Activated CD4-positive, alpha-beta T cell treated with anti-CD3 and anti-CD28 coated beads, Interleukin-2, Interleukin-4, amounts not matched to agents 100 ng/mL and 50 ng/mL, durations not matched to agents 16 hours and 8 hours (primary cell): ENCODE measurements around the gene GRHL1.

Experiments used
- DNase-seq: peaks from one replicate; pipeline ENCODE4 v3.0.0-alpha.2; 2020; ENCODE audit warnings: low spot score

GRHL1 gene

GRCh38 chr2:10042301-10043161, 91.0 kb downstream of the GRHL1 start:
- DNase-seq = no peak

DNA sequence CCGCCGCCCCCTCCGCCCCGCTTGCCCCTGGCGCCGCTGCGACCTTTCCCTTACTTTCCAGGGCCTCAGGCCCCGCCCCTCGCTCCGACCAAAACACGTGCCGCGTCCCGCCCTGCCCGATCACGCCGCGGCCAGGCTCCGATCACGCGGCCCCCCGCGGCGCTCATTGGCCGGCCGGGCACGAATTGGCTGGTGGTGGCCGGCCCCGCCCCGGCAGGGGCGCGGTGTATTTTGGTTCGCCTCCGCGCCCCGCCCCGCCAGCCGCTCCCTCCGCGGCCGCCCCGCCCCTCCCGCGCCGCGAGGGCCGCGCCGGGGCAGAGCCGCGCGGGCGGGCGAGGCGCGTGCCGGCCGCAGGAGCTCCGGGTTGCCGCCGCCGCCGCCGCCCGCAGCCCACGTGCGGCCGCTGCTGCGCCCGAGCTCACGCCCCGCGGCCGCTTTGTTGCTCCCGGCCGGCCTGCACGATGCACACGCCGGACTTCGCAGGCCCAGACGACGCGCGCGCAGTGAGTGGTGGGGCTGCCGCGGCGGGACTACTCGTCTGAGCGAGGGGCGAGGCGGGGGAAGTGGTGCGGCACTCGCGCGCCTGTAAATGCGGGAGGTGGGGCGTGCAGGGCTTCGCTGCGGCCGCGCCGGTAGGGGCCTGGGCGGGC, 91.9 kb downstream of the GRHL1 start, which contains the start of gene KLF11:
Gene KLF11, plus strand, starts transcription at position 295 of the 650 bp plus-strand sequence. Its CDS starts 167 bp downstream, at position 462.
- DNase-seq = peak; percentile 58

DNA sequence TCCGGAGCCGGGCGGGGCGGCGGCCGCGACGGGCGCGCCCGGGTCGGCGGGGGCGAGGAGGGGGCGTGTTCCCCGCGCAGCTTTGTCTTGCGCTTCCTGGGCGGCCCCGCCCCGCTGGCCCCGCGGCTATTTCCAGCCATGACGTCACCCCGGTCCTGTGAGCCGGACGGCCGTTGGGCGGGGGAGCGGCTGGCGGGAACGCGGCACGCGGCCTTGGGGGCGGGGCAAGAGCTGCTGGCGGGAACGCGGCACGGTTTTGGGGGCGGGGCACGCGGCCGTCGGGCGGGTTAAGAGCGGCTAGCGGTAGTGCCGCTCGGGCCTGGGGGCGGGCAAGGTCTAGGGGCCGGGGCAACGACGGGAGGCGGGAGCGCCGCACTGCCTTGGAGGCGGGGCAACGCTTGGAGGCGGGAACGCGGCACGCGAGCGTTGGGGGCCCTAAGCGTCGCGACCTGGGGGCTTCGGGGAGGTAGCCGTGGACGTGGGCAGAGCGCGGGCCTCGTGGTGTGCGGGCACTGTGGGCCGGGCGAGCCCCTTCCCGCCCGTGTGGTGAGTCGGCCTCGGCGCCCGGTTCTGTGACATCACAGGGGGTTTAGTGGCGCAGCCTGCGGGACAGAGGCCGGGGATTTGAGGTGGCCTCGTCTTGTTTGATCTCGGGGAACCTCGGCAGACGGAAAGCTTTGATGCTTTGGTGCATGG, 92.6 kb downstream of the GRHL1 start:
- DNase-seq = peak; percentile 86

- no peak for DNase-seq
Measured at GRCh38 chr2:10045561-10046355, 94.3 kb downstream of the GRHL1 start.

- no peak for DNase-seq
Measured at GRCh38 chr2:10046931-10047330, 95.4 kb downstream of the GRHL1 start.

DNA sequence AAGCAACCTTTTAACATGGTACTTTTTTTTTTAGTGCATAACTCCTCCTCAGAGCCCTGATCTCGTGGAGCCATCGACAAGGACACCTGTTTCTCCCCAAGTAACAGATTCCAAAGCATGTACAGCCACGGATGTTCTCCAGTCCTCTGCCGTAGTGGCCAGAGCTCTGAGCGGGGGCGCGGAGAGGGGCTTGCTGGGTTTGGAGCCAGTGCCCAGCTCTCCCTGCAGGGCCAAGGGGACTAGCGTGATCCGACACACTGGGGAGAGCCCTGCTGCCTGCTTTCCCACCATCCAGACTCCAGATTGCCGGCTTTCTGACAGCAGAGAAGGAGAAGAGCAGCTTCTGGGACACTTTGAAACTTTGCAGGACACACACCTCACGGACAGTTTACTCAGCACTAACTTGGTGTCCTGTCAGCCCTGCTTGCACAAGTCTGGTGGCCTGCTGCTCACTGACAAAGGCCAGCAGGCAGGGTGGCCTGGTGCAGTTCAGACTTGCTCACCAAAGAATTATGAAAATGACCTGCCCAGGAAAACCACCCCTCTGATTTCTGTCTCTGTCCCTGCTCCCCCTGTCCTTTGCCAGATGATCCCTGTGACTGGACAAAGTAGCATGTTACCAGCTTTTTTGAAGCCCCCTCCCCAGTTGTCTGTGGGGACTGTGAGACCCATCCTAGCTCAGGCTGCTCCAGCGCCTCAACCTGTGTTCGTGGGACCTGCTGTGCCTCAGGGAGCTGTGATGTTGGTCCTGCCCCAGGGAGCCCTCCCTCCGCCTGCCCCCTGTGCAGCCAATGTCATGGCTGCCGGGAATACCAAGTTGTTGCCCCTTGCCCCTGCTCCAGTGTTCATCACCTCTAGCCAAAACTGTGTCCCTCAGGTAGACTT, 96.4 kb downstream of the GRHL1 start:
- DNase-seq = no peak

DNA sequence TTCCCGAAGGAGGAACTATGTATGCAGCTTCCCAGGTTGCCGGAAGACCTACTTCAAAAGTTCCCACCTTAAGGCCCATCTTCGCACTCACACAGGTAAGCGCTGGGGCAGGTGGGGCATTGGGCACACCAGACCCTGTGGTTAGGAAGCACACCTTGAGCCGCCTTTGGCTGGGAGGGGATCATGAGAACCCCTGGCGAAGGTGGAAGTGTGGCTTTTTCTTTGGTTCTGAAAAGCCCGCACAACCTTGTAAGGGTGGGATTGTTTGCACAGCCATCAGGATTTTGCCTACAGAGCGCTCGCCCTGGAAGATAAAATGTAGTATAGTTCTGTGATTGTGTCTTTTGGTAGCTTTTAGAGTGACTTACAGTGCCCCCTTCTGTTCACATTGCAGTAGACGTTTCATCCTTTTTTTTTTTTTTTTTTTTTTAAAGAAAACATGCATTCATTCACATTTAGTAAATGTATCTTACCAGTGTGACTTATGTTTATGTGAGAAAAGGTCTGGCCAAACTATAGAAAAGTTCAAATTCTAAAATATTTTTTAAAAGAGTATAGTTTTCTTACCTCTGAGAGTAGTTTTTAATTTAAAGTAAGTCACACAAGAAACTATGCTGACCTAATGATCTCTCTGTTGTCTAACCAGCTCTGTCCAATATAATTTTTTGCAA, 97.1 kb downstream of the GRHL1 start:
- DNase-seq = peak; percentile 54
